ENCODE results near the gene NRTN. TPM values are rescaled to one million over a fixed set of nuclear protein-coding genes. Genes with fewer than 3 reads are reported as not detected.

NRTN gene
- total and polyA plus RNA-seq, 2 experiments from 2014 or later, result 4.0 to 5.5 TPM

GRCh38 chr19:5811117-5811516, 6.2 kb downstream of the NRTN start (continued):
- TF ChIP-seq REST (IDR thresholded peaks at IDR 0.05; ENCODE audit: unreplicated experiment) (no peak), NANOG (IDR thresholded peaks at IDR 0.05; ENCODE audit: borderline replicate concordance) (no peak), ETS1 (IDR thresholded peaks at IDR 0.05) (no peak), CTCF (conservative IDR thresholded peaks at IDR 0.05; ENCODE audit: low read depth in 2 of 2) (no peak), STAT1 (IDR thresholded peaks at IDR 0.05; ENCODE audit: unreplicated experiment) (no peak)

- no peak overlapping the region for H3K27ac Mint-ChIP-seq
- TF ChIP-seq CREB1 (CRISPR knock-in tag; IDR thresholded peaks at IDR 0.05; ENCODE audit: low read depth), result no peak
- TF ChIP-seq REST (IDR thresholded peaks at IDR 0.05; ENCODE audit: unreplicated experiment), result no peak
- TF ChIP-seq ZNF331 (CRISPR knock-in tag; IDR thresholded peaks at IDR 0.05; ENCODE audit: low read depth), result no peak
- no peak for TF ChIP-seq POLR2AphosphoS5 (IDR thresholded peaks at IDR 0.05; ENCODE audit: low read depth)
- TF ChIP-seq STAT1 (IDR thresholded peaks at IDR 0.05; ENCODE audit: unreplicated experiment), result no peak
- no peak for TF ChIP-seq NANOG (IDR thresholded peaks at IDR 0.05; ENCODE audit: borderline replicate concordance)
- TF ChIP-seq ETS1 (IDR thresholded peaks at IDR 0.05), result no peak
- no peak for TF ChIP-seq EZH2 (IDR thresholded peaks at IDR 0.05; ENCODE audit: low read depth, unreplicated experiment)
Measured at GRCh38 chr19:5814123-5814851, 9.4 kb downstream of the NRTN start.

More at GRCh38 chr19:5814123-5814851, 9.4 kb downstream of the NRTN start:
- H3K4me2 ChIP-seq, result no peak overlapping the region
- no peaks in the 10 kb centered on the region for H3K36me3 ChIP-seq (ENCODE audit: insufficient read depth)
- Mint-ChIP-seq H3K9me3 (no peaks in the 10 kb centered on the region), H3K27me3 (ENCODE audit: insufficient read depth, low read depth, poor library complexity) (peaks cover 14% of the 10 kb centered on the region), H3K36me3 (ENCODE audit: low read depth) (no peaks in the 10 kb centered on the region), H3K4me1 (no peaks in the 10 kb centered on the region), H3K4me3 (no peak overlapping the region)
- no peaks in the 10 kb centered on the region for H3F3A ChIP-seq (replicated peaks; ENCODE audit: low read depth)
- DNase-seq (ENCODE audit: low spot score) (no peak), ATAC-seq (no peak)
- no peaks in the 10 kb centered on the region for H3K79me2 ChIP-seq (replicated peaks; ENCODE audit: insufficient read depth)
- H3K9me2 ChIP-seq (ENCODE audit: insufficient read depth), result no peaks in the 10 kb centered on the region
- H4K20me1 ChIP-seq (replicated peaks; ENCODE audit: insufficient read depth), result no peaks in the 10 kb centered on the region; the same call in 1 of the 2 replicates
- no peak overlapping the region for H3K4me3 ChIP-seq
- H3K4me1 ChIP-seq (ENCODE audit: insufficient read depth), result no peaks in the 10 kb centered on the region
- no peak overlapping the region for H3K27ac ChIP-seq (ENCODE audit: low read depth)
- H2AFZ ChIP-seq, result no peak overlapping the region
- no peaks in the 10 kb centered on the region for H3K27me3 ChIP-seq (ENCODE audit: insufficient read depth)
